ENCODE measurements around the gene PRLR.

DNA sequence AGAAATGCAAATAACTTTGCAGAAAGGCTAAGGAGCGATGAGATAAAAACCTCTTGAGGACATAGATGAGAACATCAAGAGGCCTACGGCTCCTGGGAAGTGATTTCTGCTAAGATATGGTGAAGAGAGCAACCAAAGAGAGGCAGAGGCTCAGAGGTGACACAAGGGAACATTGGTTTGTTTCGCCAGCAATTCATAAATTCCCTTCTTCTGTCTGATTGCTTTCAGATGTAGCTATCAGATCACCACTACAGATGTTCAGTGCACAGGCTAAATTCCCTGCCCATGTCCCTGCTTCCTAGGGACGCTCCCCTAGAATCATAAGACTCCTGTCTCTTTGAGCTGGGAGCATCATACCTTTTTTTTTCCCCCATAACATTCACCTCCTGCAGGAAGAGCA, 193.8 kb downstream of the PRLR start:
- TF ChIP-seq CTCF (IDR thresholded peaks at IDR 0.05) (no peak), POLR2A (IDR thresholded peaks at IDR 0.05) (no peak)

All from body of pancreas (tissue), 4 donors.